ENCODE measurements around the gene SH2D3C.
A peak's percentile ranks its signal among the peaks of the same experiment; 100 is the strongest.
"Not testable (repeated sequence)": the region's sequence is repeated elsewhere in the genome, so short reads cannot be mapped to it uniquely, and the experiment has no call there.

SH2D3C gene

GRCh38 chr9:127767410-127767809, 11.1 kb downstream of the SH2D3C start:
- no peak for DNase-seq

- DNase-seq, result no peak
Observed at GRCh38 chr9:127765418-127765817, 13.0 kb downstream of the SH2D3C start.

- DNase-seq, result peak; percentile 71
Observed at GRCh38 chr9:127763918-127764384, 14.5 kb downstream of the SH2D3C start.

GRCh38 chr9:127762111-127762676, 16.3 kb downstream of the SH2D3C start:
- DNase-seq, result peak; percentile 74

GRCh38 chr9:127761491-127761956, 16.9 kb downstream of the SH2D3C start:
- no peak for DNase-seq

GRCh38 chr9:127761061-127761460, 17.4 kb downstream of the SH2D3C start:
- DNase-seq, result no peak

GRCh38 chr9:127758843-127759242, 19.6 kb downstream of the SH2D3C start:
- DNase-seq, result no peak

- DNase-seq, result not testable (repeated sequence)
Observed at GRCh38 chr9:127756776-127757175, 21.7 kb downstream of the SH2D3C start.

GRCh38 chr9:127756233-127756632, 22.2 kb downstream of the SH2D3C start:
- DNase-seq, result no peak

GRCh38 chr9:127755061-127756060, 23.1 kb downstream of the SH2D3C start:
- peak; percentile 66 for DNase-seq

- DNase-seq, result peak; percentile 66
Observed at GRCh38 chr9:127754099-127755060, 24.1 kb downstream of the SH2D3C start.

- DNase-seq, result no peak
Observed at GRCh38 chr9:127753622-127754021, 24.8 kb downstream of the SH2D3C start.

GRCh38 chr9:127753148-127753547, 25.3 kb downstream of the SH2D3C start:
- no peak for DNase-seq

GRCh38 chr9:127751269-127752054, 27.0 kb downstream of the SH2D3C start:
- DNase-seq, result peak; percentile 76

GRCh38 chr9:127749090-127749787, 29.2 kb downstream of the SH2D3C start:
- DNase-seq, result no peak

- no peak for DNase-seq
Observed at GRCh38 chr9:127746959-127747569, 31.4 kb downstream of the SH2D3C start.

- no peak for DNase-seq
Observed at GRCh38 chr9:127744398-127745110, 33.9 kb downstream of the SH2D3C start.

GRCh38 chr9:127742435-127743088, 35.9 kb downstream of the SH2D3C start:
- peak; percentile 95 for DNase-seq

GRCh38 chr9:127741831-127742434, 36.5 kb downstream of the SH2D3C start:
- peak; percentile 98 for DNase-seq
